Fibroblast of skin of left quadriceps (primary cell): ENCODE results near the gene ZBTB7C.

Experiments used
- DNase-seq, 2 experiments: peaks; one replicate each; pipeline ENCODE4 v3.0.0-alpha.2; 2013; ENCODE audit warnings: low read depth in 2 of 2

The ZBTB7C gene

DNA sequence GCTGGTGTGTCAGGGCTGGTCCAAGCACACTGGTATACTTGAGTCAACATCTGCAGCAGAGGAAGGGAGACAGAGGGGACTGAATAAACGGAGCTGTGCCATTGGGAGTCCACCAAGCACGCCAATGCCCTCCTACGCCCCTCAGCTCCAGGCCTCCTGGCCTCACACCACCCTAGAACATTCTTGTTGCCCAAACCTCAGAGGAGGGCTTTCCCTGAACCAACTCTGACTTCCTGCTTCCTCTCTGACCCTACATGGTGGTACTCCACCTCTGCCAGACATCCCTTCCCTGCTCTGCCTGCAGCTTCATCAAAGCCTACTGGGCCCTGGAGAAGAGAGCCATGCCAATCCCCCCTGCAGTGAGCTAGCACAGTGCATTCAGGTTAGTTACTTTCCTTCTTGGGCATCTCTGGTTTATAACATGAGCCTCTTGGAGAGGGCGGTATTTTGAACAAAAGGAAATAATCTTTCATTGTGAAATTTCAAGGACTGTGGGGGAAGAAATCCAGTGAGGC lies 54.4 kb downstream of the ZBTB7C start:
- no peak for DNase-seq

DNA sequence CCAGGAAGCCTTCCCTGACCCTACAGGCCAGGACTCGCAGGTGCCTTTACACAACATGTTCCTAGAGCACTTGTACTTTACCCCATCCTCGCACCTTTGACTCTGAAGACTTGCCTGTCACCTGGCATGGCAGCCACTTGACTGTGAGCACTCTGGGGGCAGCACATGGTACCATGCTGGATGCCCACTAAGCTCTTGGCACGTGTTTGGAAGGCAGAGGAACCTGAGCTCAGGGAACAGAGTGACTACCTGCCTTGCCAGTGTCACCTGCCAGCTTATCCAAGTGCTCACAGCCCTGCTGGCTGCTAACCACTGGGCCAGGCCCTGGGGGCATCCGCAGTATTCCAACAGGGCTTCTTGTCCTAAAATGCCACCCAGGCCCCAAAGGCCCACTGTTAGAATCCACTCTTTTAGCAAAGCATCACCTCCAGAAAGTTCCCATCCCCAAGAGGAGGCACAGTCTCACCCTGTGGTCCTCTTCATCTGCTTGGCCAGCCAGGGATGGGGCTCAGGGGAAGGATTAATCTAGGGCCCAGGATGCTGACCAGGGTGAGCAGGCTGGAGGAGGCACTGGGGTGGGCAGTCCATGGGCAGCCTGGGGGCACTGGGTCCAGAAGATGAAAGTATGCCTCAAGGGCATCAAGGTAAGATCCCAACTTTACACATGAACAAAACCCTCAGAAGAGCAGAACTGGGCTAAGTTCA lies 57.0 kb downstream of the ZBTB7C start:
- no peak for DNase-seq

DNA sequence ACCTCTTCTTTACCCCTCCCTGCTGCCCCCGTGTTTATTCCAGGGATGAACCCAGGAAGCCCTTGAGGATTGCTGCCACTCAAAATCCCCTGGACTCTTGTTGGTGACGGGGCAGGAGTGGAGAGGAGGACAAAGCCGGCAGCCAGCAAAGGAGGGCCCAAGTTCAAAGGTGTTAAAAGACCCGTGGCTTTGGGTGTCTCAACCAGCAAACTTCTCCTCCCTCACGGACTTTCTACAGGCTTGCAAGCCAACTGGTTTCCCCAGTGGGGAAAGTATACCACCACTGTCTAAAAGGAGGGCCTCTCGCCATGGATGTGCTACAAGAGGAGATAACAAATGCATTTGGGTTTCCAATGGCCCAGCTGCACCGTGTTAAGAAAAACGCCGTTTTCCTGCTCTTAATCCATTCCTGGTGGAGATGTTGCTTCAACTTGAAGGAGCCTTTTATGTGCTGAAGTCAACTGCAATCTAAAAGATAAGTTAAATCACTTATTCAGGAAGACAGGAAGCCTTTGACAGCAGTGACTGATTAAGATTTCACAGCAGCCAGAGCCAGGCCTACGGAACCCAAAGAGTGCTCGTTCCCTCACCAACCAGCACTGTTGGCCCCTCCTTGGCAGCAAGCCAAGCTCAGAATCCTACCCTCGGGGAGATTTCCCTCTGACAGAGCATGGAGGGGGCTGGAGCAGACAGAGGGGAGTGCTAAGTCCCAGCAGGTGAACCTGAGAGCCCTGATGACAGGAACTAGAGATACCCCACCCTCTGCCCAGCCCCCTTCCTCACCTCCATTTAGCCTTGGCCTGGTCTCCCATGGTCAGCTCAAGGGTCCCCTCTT lies 57.8 kb downstream of the ZBTB7C start:
- no peak for DNase-seq

- no peak for DNase-seq
Observed at GRCh38 chr18:48348739-48349138, 60.4 kb downstream of the ZBTB7C start.

- no peak for DNase-seq
Observed at GRCh38 chr18:48347756-48348326, 61.3 kb downstream of the ZBTB7C start.

- DNase-seq: no peak
Observed at GRCh38 chr18:48345596-48345995, 63.6 kb downstream of the ZBTB7C start.

GRCh38 chr18:48342581-48342980 lies 66.6 kb downstream of the ZBTB7C start:
- DNase-seq: no peak

GRCh38 chr18:48342125-48342524 lies 67.1 kb downstream of the ZBTB7C start:
- DNase-seq: no peak

- no peak for DNase-seq
Observed at GRCh38 chr18:48340560-48340959, 68.6 kb downstream of the ZBTB7C start.

- DNase-seq: no peak
Observed at GRCh38 chr18:48339692-48340091, 69.5 kb downstream of the ZBTB7C start.

DNA sequence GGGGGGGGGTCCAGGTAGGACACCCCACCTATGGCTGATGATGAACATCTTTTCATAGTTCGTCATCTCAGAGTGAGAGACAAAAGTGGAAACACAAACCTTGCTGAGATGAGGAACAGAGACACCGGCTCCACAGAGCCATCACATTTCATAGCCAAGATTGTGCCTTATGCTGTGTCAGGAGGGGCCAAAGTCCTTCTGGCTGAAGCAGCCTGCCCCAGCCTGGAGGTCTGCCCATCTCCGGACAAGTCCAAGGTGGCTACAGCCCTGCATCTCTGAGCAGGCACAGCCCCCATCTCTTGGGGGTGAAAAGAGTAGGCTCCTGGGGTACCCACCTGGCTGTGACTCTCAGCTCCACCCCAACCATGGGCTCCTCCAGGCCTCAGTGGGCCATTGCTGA lies 70.3 kb downstream of the ZBTB7C start:
- no peak for DNase-seq

GRCh38 chr18:48337053-48337452 lies 72.1 kb downstream of the ZBTB7C start:
- no peak for DNase-seq

GRCh38 chr18:48336332-48336731 lies 72.9 kb downstream of the ZBTB7C start:
- no peak for DNase-seq

DNA sequence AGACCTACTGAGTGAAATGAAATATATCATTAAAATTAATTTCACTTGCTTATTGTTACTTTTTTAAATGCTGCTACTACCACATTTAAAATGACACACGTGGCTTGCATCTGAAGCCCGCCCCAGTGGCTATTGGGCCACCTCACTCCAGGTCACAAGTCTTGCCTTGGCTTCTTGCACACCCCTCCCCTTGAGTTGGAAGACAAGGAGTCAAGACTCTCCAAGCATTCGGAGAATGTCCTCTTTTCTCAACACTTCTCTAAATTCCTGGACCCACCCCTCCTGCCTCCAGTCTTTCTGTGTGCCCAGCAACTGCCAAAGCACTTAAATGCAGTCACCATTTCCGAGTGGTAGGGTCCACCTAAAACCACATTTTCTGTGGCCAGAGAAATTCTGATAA lies 73.4 kb downstream of the ZBTB7C start:
- no peak for DNase-seq

DNA sequence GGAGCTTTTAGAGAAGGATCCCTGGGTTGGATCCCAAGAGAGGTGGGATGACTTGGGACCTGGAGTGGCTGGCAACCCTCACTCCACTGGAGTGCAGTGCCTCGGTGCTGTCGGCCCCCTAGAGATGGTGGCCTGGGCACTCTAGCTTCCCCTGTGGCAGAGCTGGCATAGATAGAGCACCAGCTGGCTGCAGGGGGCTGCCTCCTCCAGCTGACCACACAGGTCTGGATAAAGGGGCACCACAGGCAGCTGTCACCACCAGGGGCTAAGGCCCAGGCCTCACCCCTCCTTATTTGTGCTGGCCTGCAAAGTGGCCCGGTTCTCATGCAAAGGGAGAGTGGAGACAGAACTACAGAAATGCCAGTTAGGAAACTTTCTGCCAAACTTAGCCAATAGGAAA lies 74.3 kb downstream of the ZBTB7C start:
- no peak for DNase-seq

DNA sequence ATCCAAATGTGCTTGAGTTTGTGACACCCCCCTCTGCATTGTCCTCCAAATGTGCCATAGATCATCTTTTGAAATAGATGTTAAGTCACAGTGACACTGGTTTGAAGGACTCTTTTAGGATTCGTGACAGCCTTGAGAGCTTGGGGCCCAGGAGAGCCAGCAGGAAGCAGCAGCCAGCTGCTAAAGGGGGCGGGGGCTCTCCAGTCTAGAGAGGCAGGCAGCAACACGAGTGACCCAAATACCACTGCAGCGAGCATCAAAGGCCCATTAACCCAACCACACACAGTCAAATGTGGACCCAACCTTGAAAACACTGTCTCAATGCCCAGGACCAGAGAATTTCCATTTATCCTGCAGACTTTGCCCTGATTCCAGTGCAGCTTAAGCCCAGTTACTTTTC lies 75.6 kb downstream of the ZBTB7C start:
- DNase-seq: no peak

DNA sequence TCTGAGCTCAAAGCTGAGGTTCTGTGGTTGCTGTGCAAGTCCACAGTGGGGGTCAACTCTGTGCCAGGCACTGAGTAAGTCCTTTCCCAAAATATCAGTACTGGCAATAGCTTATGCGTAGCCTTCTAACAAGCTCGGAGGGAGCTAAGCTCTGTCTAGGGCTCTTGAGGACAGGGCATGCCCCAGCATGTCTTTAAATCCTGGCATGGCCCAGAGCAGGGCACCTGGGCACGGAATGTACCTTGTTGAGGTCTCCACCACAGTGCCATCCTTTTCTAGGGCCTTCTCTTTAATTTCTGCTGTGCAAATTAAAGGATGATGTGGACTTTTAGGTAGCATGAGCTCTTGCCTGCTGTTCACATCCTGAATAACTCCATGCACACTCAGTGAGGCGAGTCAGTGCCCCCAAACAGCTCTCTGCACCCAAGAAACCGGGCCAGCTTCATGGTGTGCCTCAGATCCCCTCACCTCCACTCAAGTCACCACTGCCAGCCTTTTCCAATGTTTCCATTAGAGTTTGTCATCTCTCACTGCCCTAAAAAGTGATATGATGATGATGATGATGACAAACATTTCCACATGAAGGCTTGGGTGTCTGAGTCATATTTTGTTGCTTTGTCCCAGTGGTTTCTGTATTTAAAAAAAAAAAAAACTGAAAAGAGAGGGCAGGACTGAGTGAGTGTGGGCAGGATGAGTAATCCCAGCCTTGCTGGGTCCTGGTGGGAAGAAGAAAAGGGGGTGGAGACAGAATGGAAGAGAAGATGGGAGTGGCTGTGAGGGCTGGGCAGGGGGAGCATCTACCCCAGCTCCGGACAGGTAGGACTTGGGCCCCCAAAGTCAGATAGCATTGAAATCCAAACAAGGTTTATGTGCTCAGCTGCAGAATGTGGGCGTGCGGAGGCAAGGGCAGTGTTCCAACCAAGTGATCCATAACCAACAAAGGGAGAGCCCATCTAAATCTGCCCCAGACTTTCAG lies 78.9 kb downstream of the ZBTB7C start:
- peak; percentile 57 to 60 for DNase-seq

DNA sequence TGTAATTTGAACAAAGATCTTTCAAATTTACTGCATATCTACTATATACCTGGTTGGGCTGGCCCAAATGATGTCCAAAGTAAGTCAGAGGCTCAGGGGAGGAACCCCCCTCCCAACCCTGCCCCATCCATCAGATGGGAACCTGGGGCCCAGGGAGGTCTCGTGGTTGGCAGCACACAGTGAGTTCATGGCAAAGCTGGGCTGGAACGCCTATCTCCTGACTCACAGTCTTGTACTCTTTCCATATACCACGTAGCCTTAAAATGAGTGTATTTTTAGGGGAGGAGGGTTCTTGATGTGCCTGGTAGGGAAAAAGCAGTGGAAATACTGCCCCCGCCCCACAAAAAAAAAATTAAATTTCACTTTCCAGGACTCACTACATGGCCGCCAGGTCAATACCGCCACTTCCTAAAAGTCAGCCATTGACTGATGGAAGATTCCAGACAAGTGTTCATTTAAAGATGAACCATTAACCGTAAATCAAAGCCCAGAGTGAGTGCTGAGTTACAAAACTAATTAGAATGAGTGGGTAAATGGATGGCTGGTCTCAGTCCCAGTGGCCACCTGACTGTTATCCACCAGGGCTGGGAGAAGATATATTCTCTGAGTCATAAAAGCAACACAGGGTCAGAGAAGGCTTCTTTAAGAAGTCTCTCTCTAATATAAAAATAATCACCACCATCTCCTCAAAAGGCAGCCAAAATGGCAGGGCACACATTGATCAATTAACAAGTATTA lies 80.5 kb downstream of the ZBTB7C start:
- DNase-seq: peak; percentile 16 to 31

- DNase-seq: peak; percentile 12 to 16
Observed at GRCh38 chr18:48326901-48327675, 82.1 kb downstream of the ZBTB7C start.

GRCh38 chr18:48325115-48325665 lies 84.0 kb downstream of the ZBTB7C start:
- DNase-seq: peak; percentile 57 to 59
